K562 (cell line): ENCODE results near the gene DYNC2I2. TPM values are rescaled to one million over a fixed set of nuclear protein-coding genes. Genes with fewer than 3 reads are reported as not detected.

ENCODE experiments used
- ATAC-seq: fragments of 200-7000 bp; cut with Tn5 transposase; 3 replicates; pipeline ENCODE4 v1.9.1; 2020; ENCODE audit warnings: moderate library complexity
- BruUV-seq: library from RNA; stranded (reverse); fragments of 400-500 nt; replicated peaks from 2 replicates; lab custom pipeline; 2021; lab: Mats Ljungman, UMichigan
- CTCF ChIA-PET: fragments of 300-600 bp; formaldehyde crosslinking; extraction: SDS; loops from one replicate; lab custom pipeline; 2021; ENCODE audit warnings: low intra/inter-chr PET ratio; lab: Yijun Ruan, JAX
- POLR2A ChIA-PET: fragments of 300-600, 350-650 bp; sonication (Branson Sonifier 250); formaldehyde crosslinking; extraction: SDS; loops from one replicate; lab custom pipeline; 2021; ENCODE audit warnings: antibody characterized with exemption, inconsistent platforms; lab: Yijun Ruan, JAX
- DNase-seq, 4 experiments: peaks; one replicate each; pipeline versions ENCODE4 v3.0.0 to v3.0.0-alpha.2; 2011 to 2018; ENCODE audit warnings: low spot score in 3 of 4, mixed read lengths in 3 of 4; ENCODE audit errors: extremely low read depth in 1 of 4
- FAIRE-seq: peaks from 2 replicates; lab custom pipeline; 2011; peaks lifted over from hg19 to GRCh38; lab: Jason Lieb, UNC
- H2AFZ ChIP-seq: 2 replicates; pipeline ENCODE4 v1.6.0; 2011; ENCODE audit warnings: low read depth, low read length, control low read depth, inconsistent platforms
- H3K27ac ChIP-seq: fragments of 200-600 bp; 3 replicates; pipeline ENCODE4 v1.8.0; 2011; ENCODE audit warnings: low read depth, mild to moderate bottlenecking, control low read depth, inconsistent platforms, low read length, moderate library complexity, mixed read lengths; ENCODE audit errors: extremely low read depth
- H3K27me3 ChIP-seq, 2 experiments: fragments of 300-600 bp in 1 of 2; 2 replicates in 1 of 2; 3 replicates in 1 of 2; pipeline versions ENCODE4 v1.6.0 to v1.8.0; 2011; ENCODE audit warnings: inconsistent platforms in 2 of 2, low read length in 2 of 2, mild to moderate bottlenecking in 1 of 2, mixed read lengths in 1 of 2, moderate library complexity in 1 of 2; ENCODE audit not compliant: control insufficient read depth in 2 of 2, insufficient read depth in 2 of 2
- H3K36me3 ChIP-seq: fragments of 300-600 bp; 3 replicates; pipeline ENCODE4 v1.8.0; 2011; ENCODE audit warnings: mild to moderate bottlenecking, low read length, inconsistent platforms; ENCODE audit not compliant: control insufficient read depth, insufficient read depth
- H3K4me1 ChIP-seq, 2 experiments: fragments of 200-600 bp in 1 of 2; replicated peaks in 1 of 2; 2 replicates in 1 of 2; 3 replicates in 1 of 2; pipeline versions ENCODE4 v1.5.1 to v1.8.0; 2011; ENCODE audit warnings: inconsistent platforms in 2 of 2, low read length in 2 of 2, mild to moderate bottlenecking in 1 of 2, mixed read lengths in 1 of 2, moderate library complexity in 1 of 2; ENCODE audit not compliant: control insufficient read depth in 2 of 2, insufficient read depth in 2 of 2
- H3K4me2 ChIP-seq: 2 replicates; pipeline ENCODE4 v1.6.1; 2011; ENCODE audit warnings: low read length, control low read depth, inconsistent platforms, mixed read lengths; ENCODE audit not compliant: insufficient read depth
- H3K4me3 ChIP-seq: fragments of 200-600 bp; sonication (generic), shearing (Covaris generic); 2 replicates; pipeline ENCODE4 v1.5.1; 2016; ENCODE audit warnings: control low read depth, inconsistent platforms
- H3K79me2 ChIP-seq: fragments of 200-600 bp; 3 replicates; pipeline ENCODE4 v1.8.0; 2011; ENCODE audit warnings: low read length, inconsistent platforms; ENCODE audit not compliant: control insufficient read depth, insufficient read depth
- H3K9ac ChIP-seq, 2 experiments: 2 replicates each; pipeline versions ENCODE4 v1.6.0 to v1.6.1; 2011; ENCODE audit warnings: low read depth in 2 of 2, low read length in 2 of 2, control low read depth in 1 of 2, inconsistent platforms in 1 of 2, mild to moderate bottlenecking in 1 of 2, mixed read lengths in 1 of 2; ENCODE audit not compliant: insufficient read depth in 1 of 2
- H3K9me1 ChIP-seq: one replicate; pipeline ENCODE4 v1.6.0; 2011; ENCODE audit warnings: inconsistent platforms, mild to moderate bottlenecking, low read length, moderate library complexity; ENCODE audit not compliant: control insufficient read depth, insufficient read depth
- H3K9me3 ChIP-seq: replicated peaks from 2 replicates; pipeline ENCODE4 v1.5.1; 2011; ENCODE audit warnings: low read depth, low read length, inconsistent platforms; ENCODE audit not compliant: control insufficient read depth, insufficient read depth
- H4K20me1 ChIP-seq: replicated peaks from 2 replicates; pipeline ENCODE4 v1.6.1; 2011; ENCODE audit warnings: low read length, inconsistent platforms, mixed read lengths; ENCODE audit not compliant: control insufficient read depth, insufficient read depth
- FOXO4 ChIP-seq: fragments of 450-650 bp; formaldehyde crosslinking; IDR thresholded peaks from 2 replicates; pipeline ENCODE4 v1.4.0; 2020; ENCODE audit warnings: mild to moderate bottlenecking, moderate library complexity
- HEY1 ChIP-seq: fragments of 250-450 bp; sonication (Bioruptor Pico); IDR thresholded peaks from 2 replicates; pipeline ENCODE4 v1.5.0; 2020; ENCODE audit warnings: mild to moderate bottlenecking, moderate library complexity, borderline replicate concordance
- RAD51 ChIP-seq: fragments of 450-650 bp; IDR thresholded peaks from 2 replicates; pipeline ENCODE4 v1.7.1; 2016; ENCODE audit warnings: low read depth, mild to moderate bottlenecking, borderline replicate concordance
- TAL1 ChIP-seq: fragments of 450-650 bp; IDR thresholded peaks from 2 replicates; pipeline ENCODE4 v1.6.1; 2016; ENCODE audit warnings: mild to moderate bottlenecking
- TEAD2 ChIP-seq: fragments of 450-650 bp; IDR thresholded peaks from 2 replicates; pipeline ENCODE4 v1.6.1; 2016; ENCODE audit warnings: missing genetic modification characterization, control low read depth, missing compliant biosample characterization
- ZBTB43 ChIP-seq: sonication (generic); formaldehyde crosslinking; IDR thresholded peaks from 2 replicates; pipeline ENCODE4 v1.8.0; 2023; ENCODE audit warnings: mild to moderate bottlenecking, missing genetic modification reagents
- ZBTB5 ChIP-seq: fragments of 450-650 bp; IDR thresholded peaks from 2 replicates; pipeline ENCODE4 v1.6.1; 2017; ENCODE audit warnings: antibody characterized with exemption
- ZFP30 ChIP-seq: fragments of 250-450 bp; sonication (Bioruptor Pico); IDR thresholded peaks from 2 replicates; pipeline ENCODE4 v1.8.0; 2022; ENCODE audit warnings: moderate library complexity, mild to moderate bottlenecking, inconsistent platforms, borderline replicate concordance
- ZNF668 ChIP-seq: fragments of 250-450 bp; sonication (Bioruptor Pico); IDR thresholded peaks from 2 replicates; pipeline ENCODE4 v1.8.0; 2022; ENCODE audit warnings: mild to moderate bottlenecking, inconsistent platforms
- WGBS: fragments of 100-300 bp; shearing (Covaris generic); methylation state at CpG from one replicate; pipeline ENCODE4 v1.1.6; 2016; ENCODE audit warnings: low coverage, mixed read lengths; ENCODE audit not compliant: insufficient coverage; ENCODE audit errors: missing lambda C conversion rate; 5-methylcytosine and 5-hydroxymethylcytosine counted together
- in situ Hi-C: fragments of 300-500 bp; cut with MboI; formaldehyde crosslinking; loops from 4 replicates; pipeline ENCODE4 v1.15.0; 2018; ENCODE audit warnings: inconsistent platforms, mixed read lengths
- intact Hi-C: fragments of 100-400 bp; cut with micrococcal nuclease; formaldehyde crosslinking; loops from 2 replicates; pipeline ENCODE4 v1.14.2; 2022
- polyA plus RNA-seq, 8 experiments: library from polyadenylated mRNA; depleted of rRNA in 4 of 8; stranded (reverse) in 5 of 8; unstranded in 3 of 8; fragments of >200 nt; fragmentation: Nextera tagmentation in 2 of 8; fragmentation: Illumina TruSeq in 1 of 8; extraction: Ambion mirVana in 2 of 8; extraction: Trizol in 1 of 8; gene quantifications; 2 replicates each; pipeline versions ENCODE4 v1.2.1 to v1.2.3, GENCODE V29; 2011 to 2014; ENCODE audit warnings: inconsistent platforms in 1 of 8, missing spikeins in 1 of 8
- total RNA-seq, 7 experiments: library from RNA; depleted of rRNA in 6 of 7; stranded (reverse); fragments of >200 nt in 6 of 7; fragmentation: Illumina TruSeq in 2 of 7; extraction: Trizol in 2 of 7; gene quantifications; 2 replicates each; pipeline versions ENCODE4 v1.2.1 to v1.2.3, GENCODE V29; 2011 to 2021; ENCODE audit warnings: low replicate concordance in 1 of 7
- TF ChIP-seq, protein P1 (sequence below): IDR thresholded peaks from 2 replicates; pipeline ENCODE4 v1.6.1; 2011; ENCODE audit warnings: borderline replicate concordance, low read depth, mild to moderate bottlenecking, moderate library complexity, low read length; ENCODE audit not compliant: insufficient read depth, poor library complexity, severe bottlenecking
- TF ChIP-seq, protein P2 (sequence below): sonication (generic); formaldehyde crosslinking; IDR thresholded peaks from 2 replicates; pipeline ENCODE4 v1.8.0; 2022; ENCODE audit warnings: mild to moderate bottlenecking, missing genetic modification reagents

DYNC2I2 gene
- total and polyA plus RNA-seq, 9 of the 15 experiments (the other 6 are each of a cell fraction or from before 2014, with no cell fraction given) = 1.5 to 249 (median 70.0) TPM

- intact Hi-C loops = loop anchor here (10.0 kb wide), 2 partner anchors 113 to 203 kb away; partner anchors contain the start of gene GLE1
- no peak overlapping the region for H3K4me2 ChIP-seq
- DNase-seq = no peak
- ATAC-seq = no peak
- no peak overlapping the region for H3K27ac ChIP-seq
- no peak overlapping the region for H3K4me3 ChIP-seq
- no peaks in the 10 kb centered on the region for H3K27me3 ChIP-seq
- H3K4me1 ChIP-seq = 0 out of 5 replicates have a peak, but pooled peaks cover 0 to 3% of the 10 kb centered on the region in 2 experiments
- no peaks in the 10 kb centered on the region for H3K36me3 ChIP-seq
- no peaks in the 10 kb centered on the region for H3K9me3 ChIP-seq
- H3K9me1 ChIP-seq = no peaks in the 10 kb centered on the region
- CTCF ChIA-PET = no interaction called here
- H3K9ac ChIP-seq = no peak overlapping the region; a peak in 1 of 4 replicates
- H2AFZ ChIP-seq = no peak overlapping the region
- no peaks in the 10 kb centered on the region for H4K20me1 ChIP-seq
- no TSS peak for BruUV-seq
- POLR2A ChIA-PET = no interaction called here
- WGBS = 37% methylated on average over 8 of the region's 8 CpGs
- in situ Hi-C loops = no loop called here
- no peak for FAIRE-seq
- no peaks in the 10 kb centered on the region for H3K79me2 ChIP-seq
- no peak for TF ChIP-seq TEAD2 (tag)
- TF ChIP-seq HEY1 (CRISPR knock-in tag) = no peak
- TF ChIP-seq, protein P1, sequence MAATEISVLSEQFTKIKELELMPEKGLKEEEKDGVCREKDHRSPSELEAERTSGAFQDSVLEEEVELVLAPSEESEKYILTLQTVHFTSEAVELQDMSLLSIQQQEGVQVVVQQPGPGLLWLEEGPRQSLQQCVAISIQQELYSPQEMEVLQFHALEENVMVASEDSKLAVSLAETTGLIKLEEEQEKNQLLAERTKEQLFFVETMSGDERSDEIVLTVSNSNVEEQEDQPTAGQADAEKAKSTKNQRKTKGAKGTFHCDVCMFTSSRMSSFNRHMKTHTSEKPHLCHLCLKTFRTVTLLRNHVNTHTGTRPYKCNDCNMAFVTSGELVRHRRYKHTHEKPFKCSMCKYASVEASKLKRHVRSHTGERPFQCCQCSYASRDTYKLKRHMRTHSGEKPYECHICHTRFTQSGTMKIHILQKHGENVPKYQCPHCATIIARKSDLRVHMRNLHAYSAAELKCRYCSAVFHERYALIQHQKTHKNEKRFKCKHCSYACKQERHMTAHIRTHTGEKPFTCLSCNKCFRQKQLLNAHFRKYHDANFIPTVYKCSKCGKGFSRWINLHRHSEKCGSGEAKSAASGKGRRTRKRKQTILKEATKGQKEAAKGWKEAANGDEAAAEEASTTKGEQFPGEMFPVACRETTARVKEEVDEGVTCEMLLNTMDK = no peak
- no peak for TF ChIP-seq ZBTB43 (CRISPR knock-in tag)
- TF ChIP-seq ZFP30 = no peak
- TF ChIP-seq, protein P2, sequence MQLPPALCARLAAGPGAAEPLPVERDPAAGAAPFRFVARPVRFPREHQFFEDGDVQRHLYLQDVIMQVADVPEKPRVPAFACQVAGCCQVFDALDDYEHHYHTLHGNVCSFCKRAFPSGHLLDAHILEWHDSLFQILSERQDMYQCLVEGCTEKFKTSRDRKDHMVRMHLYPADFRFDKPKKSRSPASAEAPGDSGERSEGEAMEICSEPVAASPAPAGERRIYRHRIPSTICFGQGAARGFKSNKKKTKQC = no peak
- no peak for TF ChIP-seq RAD51
- TF ChIP-seq TAL1 = no peak
- TF ChIP-seq ZNF668 (CRISPR knock-in tag) = no peak
- no peak for TF ChIP-seq FOXO4 (CRISPR knock-in tag)
- TF ChIP-seq ZBTB5 = no peak
These were observed 38.7 kb downstream of the DYNC2I2 start for GRCh38 chr9:128617943-128618342.
